ENCODE data around the gene MAPT.
"Not testable (repeated sequence)": the region's sequence is repeated elsewhere in the genome, so short reads cannot be mapped to it uniquely, and the experiment has no call there.

The MAPT gene

GRCh38 chr17:45906927-45907622 lies 12.7 kb downstream of the MAPT start:
- Histone ChIP-seq H3K4me1 (ENCODE audit: insufficient read depth, insufficient read length) (peaks cover 4% of the 10 kb centered on the region), H3K9ac (ENCODE audit: insufficient read length, low read depth) (no peak overlapping the region), H3K4me3 (ENCODE audit: insufficient read length, low read depth) (no peak overlapping the region), H3K27me3 (ENCODE audit: insufficient read depth, insufficient read length) (no peaks in the 10 kb centered on the region), H3K9me3 (ENCODE audit: insufficient read depth, low read length) (0 out of 2 replicates have a peak, but pooled peaks cover 3% of the 10 kb centered on the region), H3K36me3 (ENCODE audit: insufficient read depth, insufficient read length, low read length) (no peaks in the 10 kb centered on the region)
- TF ChIP-seq ZNF274 (IDR thresholded peaks at IDR 0.05; ENCODE audit: low read depth, low read length) (no peak), YY1 (IDR thresholded peaks at IDR 0.05; ENCODE audit: insufficient read depth, insufficient read length) (no peak), SUZ12 (IDR thresholded peaks at IDR 0.05; ENCODE audit: extremely low read depth, insufficient read depth, insufficient read length) (no peak)
- DNase-seq (ENCODE audit: low read depth, low spot score), result no peak

GRCh38 chr17:45907750-45908395 lies 13.5 kb downstream of the MAPT start:
- TF ChIP-seq YY1 (IDR thresholded peaks at IDR 0.05; ENCODE audit: insufficient read depth, insufficient read length) (no peak), ZNF274 (IDR thresholded peaks at IDR 0.05; ENCODE audit: low read depth, low read length) (no peak), SUZ12 (IDR thresholded peaks at IDR 0.05; ENCODE audit: extremely low read depth, insufficient read depth, insufficient read length) (no peak)
- no peak for DNase-seq (ENCODE audit: low read depth, low spot score)
- H3K36me3 ChIP-seq (ENCODE audit: insufficient read depth, insufficient read length, low read length), result no peaks in the 10 kb centered on the region

GRCh38 chr17:45908460-45908859 lies 14.1 kb downstream of the MAPT start:
- H3K9ac ChIP-seq (ENCODE audit: insufficient read length, low read depth), result no peak overlapping the region
- H3K9me3 ChIP-seq (ENCODE audit: insufficient read depth, low read length), result peaks cover 17% of the 10 kb centered on the region; the same call in 1 of the 2 replicates
- H3K36me3 ChIP-seq (ENCODE audit: insufficient read depth, insufficient read length, low read length), result no peaks in the 10 kb centered on the region
- no peaks in the 10 kb centered on the region for H3K27me3 ChIP-seq (ENCODE audit: insufficient read depth, insufficient read length)
- no peak for TF ChIP-seq ZNF274 (IDR thresholded peaks at IDR 0.05; ENCODE audit: low read depth, low read length)
- TF ChIP-seq YY1 (IDR thresholded peaks at IDR 0.05; ENCODE audit: insufficient read depth, insufficient read length), result no peak
- no peak for TF ChIP-seq SUZ12 (IDR thresholded peaks at IDR 0.05; ENCODE audit: extremely low read depth, insufficient read depth, insufficient read length)
- H3K4me1 ChIP-seq (ENCODE audit: insufficient read depth, insufficient read length), result peaks cover 4% of the 10 kb centered on the region
- no peak overlapping the region for H3K4me3 ChIP-seq (ENCODE audit: insufficient read length, low read depth)
- no peak for DNase-seq (ENCODE audit: low read depth, low spot score)

More at GRCh38 chr17:45907750-45908395, 13.5 kb downstream of the MAPT start:
- Histone ChIP-seq H3K9ac (ENCODE audit: insufficient read length, low read depth) (no peak overlapping the region), H3K4me3 (ENCODE audit: insufficient read length, low read depth) (no peak overlapping the region), H3K9me3 (ENCODE audit: insufficient read depth, low read length) (peaks cover 11% of the 10 kb centered on the region; the same call in 1 of the 2 replicates), H3K4me1 (ENCODE audit: insufficient read depth, insufficient read length) (peaks cover 4% of the 10 kb centered on the region), H3K27me3 (ENCODE audit: insufficient read depth, insufficient read length) (no peaks in the 10 kb centered on the region)

- TF ChIP-seq YY1 (IDR thresholded peaks at IDR 0.05; ENCODE audit: insufficient read depth, insufficient read length), result no peak
- TF ChIP-seq SUZ12 (IDR thresholded peaks at IDR 0.05; ENCODE audit: extremely low read depth, insufficient read depth, insufficient read length), result no peak
- TF ChIP-seq ZNF274 (IDR thresholded peaks at IDR 0.05; ENCODE audit: low read depth, low read length), result no peak
- Histone ChIP-seq H3K4me1 (ENCODE audit: insufficient read depth, insufficient read length) (peaks cover 4% of the 10 kb centered on the region), H3K4me3 (ENCODE audit: insufficient read length, low read depth) (no peak overlapping the region), H3K9ac (ENCODE audit: insufficient read length, low read depth) (no peak overlapping the region), H3K9me3 (ENCODE audit: insufficient read depth, low read length) (peaks cover 19% of the 10 kb centered on the region; the same call in 1 of the 2 replicates), H3K36me3 (ENCODE audit: insufficient read depth, insufficient read length, low read length) (no peaks in the 10 kb centered on the region), H3K27me3 (ENCODE audit: insufficient read depth, insufficient read length) (no peaks in the 10 kb centered on the region)
- DNase-seq (ENCODE audit: low read depth, low spot score), result no peak
Measured at GRCh38 chr17:45908935-45909334, 14.6 kb downstream of the MAPT start.

- Histone ChIP-seq H3K36me3 (ENCODE audit: insufficient read depth, insufficient read length, low read length) (no peaks in the 10 kb centered on the region), H3K9ac (ENCODE audit: insufficient read length, low read depth) (no peak overlapping the region), H3K4me3 (ENCODE audit: insufficient read length, low read depth) (no peak overlapping the region), H3K27me3 (ENCODE audit: insufficient read depth, insufficient read length) (no peaks in the 10 kb centered on the region), H3K4me1 (ENCODE audit: insufficient read depth, insufficient read length) (peaks cover 8% of the 10 kb centered on the region), H3K9me3 (ENCODE audit: insufficient read depth, low read length) (peaks cover 19% of the 10 kb centered on the region; the same call in 1 of the 2 replicates)
- DNase-seq (ENCODE audit: low read depth, low spot score), result no peak
- no peak for TF ChIP-seq ZNF274 (IDR thresholded peaks at IDR 0.05; ENCODE audit: low read depth, low read length)
- no peak for TF ChIP-seq YY1 (IDR thresholded peaks at IDR 0.05; ENCODE audit: insufficient read depth, insufficient read length)
- TF ChIP-seq SUZ12 (IDR thresholded peaks at IDR 0.05; ENCODE audit: extremely low read depth, insufficient read depth, insufficient read length), result no peak
Measured at GRCh38 chr17:45910667-45911066, 16.3 kb downstream of the MAPT start.

- Histone ChIP-seq H3K27me3 (ENCODE audit: insufficient read depth, insufficient read length) (no peaks in the 10 kb centered on the region), H3K4me3 (ENCODE audit: insufficient read length, low read depth) (no peak overlapping the region), H3K36me3 (ENCODE audit: insufficient read depth, insufficient read length, low read length) (no peaks in the 10 kb centered on the region), H3K4me1 (ENCODE audit: insufficient read depth, insufficient read length) (peaks cover 8% of the 10 kb centered on the region), H3K9me3 (ENCODE audit: insufficient read depth, low read length) (peaks cover 19% of the 10 kb centered on the region; the same call in 1 of the 2 replicates), H3K9ac (ENCODE audit: insufficient read length, low read depth) (no peak overlapping the region)
- DNase-seq (ENCODE audit: low read depth, low spot score), result no peak
- TF ChIP-seq ZNF274 (IDR thresholded peaks at IDR 0.05; ENCODE audit: low read depth, low read length) (no peak), YY1 (IDR thresholded peaks at IDR 0.05; ENCODE audit: insufficient read depth, insufficient read length) (no peak), SUZ12 (IDR thresholded peaks at IDR 0.05; ENCODE audit: extremely low read depth, insufficient read depth, insufficient read length) (no peak)
Measured at GRCh38 chr17:45912319-45912718, 18.0 kb downstream of the MAPT start.

GRCh38 chr17:45913030-45913429 lies 18.7 kb downstream of the MAPT start:
- H3K27me3 ChIP-seq (ENCODE audit: insufficient read depth, insufficient read length); H3K9ac ChIP-seq (ENCODE audit: insufficient read length, low read depth); H3K4me1 ChIP-seq (ENCODE audit: insufficient read depth, insufficient read length); H3K36me3 ChIP-seq (ENCODE audit: insufficient read depth, insufficient read length, low read length); H3K4me3 ChIP-seq (ENCODE audit: insufficient read length, low read depth); DNase-seq (ENCODE audit: low read depth, low spot score): not testable (repeated sequence)
- H3K9me3 ChIP-seq (ENCODE audit: insufficient read depth, low read length), result peaks cover 19% of the 10 kb centered on the region; the same call in 1 of the 2 replicates

Measured in NT2/D1 (cell line).